GM19395 (cell line): Measurements from ENCODE around the gene ZNF207.
A peak's percentile ranks its signal among the peaks of the same experiment; 100 is the strongest.
"Not testable (repeated sequence)": the region's sequence is repeated elsewhere in the genome, so short reads cannot be mapped to it uniquely, and the experiment has no call there.

ENCODE experiments used
- ATAC-seq: cut with Tn5 transposase; IDR thresholded peaks from one replicate; pipeline ENCODE4 v1.9.1; 2021; ENCODE audit warnings: mild to moderate bottlenecking, moderate library complexity; ENCODE audit not compliant: unreplicated experiment

The ZNF207 gene

GRCh38 chr17:32333187-32333586 lies 16.8 kb upstream of the ZNF207 start:
- ATAC-seq, result no peak

GRCh38 chr17:32335046-32335445 lies 14.9 kb upstream of the ZNF207 start:
- no peak for ATAC-seq

- ATAC-seq, result no peak
These were observed 14.3 kb upstream of the ZNF207 start for GRCh38 chr17:32335687-32336086.

- ATAC-seq, result peak; percentile 33
These were observed 8.7 kb upstream of the ZNF207 start for GRCh38 chr17:32341141-32341856.

- ATAC-seq, result peak; percentile 74
These were observed 7.9 kb upstream of the ZNF207 start, which contains the start of gene C17orf75 for GRCh38 chr17:32341857-32342602. TSS of gene C17orf75 (minus strand) at chr17:32342173. CDS start at chr17:32342139, 34 bp downstream.

- ATAC-seq, result no peak
These were observed 7.2 kb upstream of the ZNF207 start for GRCh38 chr17:32342603-32343325.

GRCh38 chr17:32345951-32346600 lies 3.9 kb upstream of the ZNF207 start:
- no peak for ATAC-seq

GRCh38 chr17:32348483-32348800 lies 1.5 kb upstream of the ZNF207 start:
- ATAC-seq, result no peak

- no peak for ATAC-seq
These were observed 479 bp upstream of the ZNF207 start for GRCh38 chr17:32349503-32349853.

- ATAC-seq, result peak; percentile 7
These were observed 885 bp downstream of the ZNF207 start for GRCh38 chr17:32350666-32351418.

GRCh38 chr17:32352734-32353133 lies 2.8 kb downstream of the ZNF207 start:
- not testable (repeated sequence) for ATAC-seq

- ATAC-seq, result no peak
These were observed 5.9 kb downstream of the ZNF207 start for GRCh38 chr17:32355649-32356377.

- no peak for ATAC-seq
These were observed 6.4 kb downstream of the ZNF207 start for GRCh38 chr17:32356378-32356743.

- no peak for ATAC-seq
These were observed 6.8 kb downstream of the ZNF207 start for GRCh38 chr17:32356750-32357149.

GRCh38 chr17:32357615-32358014 lies 7.7 kb downstream of the ZNF207 start:
- no peak for ATAC-seq

GRCh38 chr17:32361270-32361669 lies 11.3 kb downstream of the ZNF207 start:
- no peak for ATAC-seq

- no peak for ATAC-seq
These were observed 20.5 kb downstream of the ZNF207 start for GRCh38 chr17:32370426-32370825.

- ATAC-seq, result no peak
These were observed 32.7 kb downstream of the ZNF207 start for GRCh38 chr17:32382526-32383223.

- no peak for ATAC-seq
These were observed 34.0 kb downstream of the ZNF207 start for GRCh38 chr17:32383926-32384434.
